Spleen (tissue), 11 donors: ENCODE data around the gene ZSCAN22. TPM values are rescaled to one million over a fixed set of nuclear protein-coding genes. Genes with fewer than 3 reads are reported as not detected.
A peak's percentile ranks its signal among the peaks of the same experiment; 100 is the strongest.

Experiments used
- DNase-seq: peaks from one replicate; pipeline ENCODE4 v3.0.0-alpha.2; 2020
- H3K27ac ChIP-seq, 8 donors: fragments of 200-600 bp; sonication (generic) in 7 of 8; 1 replicate in 4 of 8; 2 replicates in 4 of 8; pipeline versions ENCODE4 v1.5.0 to v1.8.0; 2016 to 2021; ENCODE audit warnings: inconsistent platforms in 4 of 8, mild to moderate bottlenecking in 4 of 8, moderate library complexity in 1 of 8
- H3K27me3 ChIP-seq, 7 donors: fragments of 200-600 bp; sonication (generic) in 6 of 7; replicated peaks in 1 of 7; 1 replicate in 4 of 7; 2 replicates in 3 of 7; pipeline versions ENCODE4 v1.5.0 to v1.8.0; 2016 to 2021; ENCODE audit warnings: inconsistent platforms in 3 of 7, mild to moderate bottlenecking in 1 of 7
- H3K36me3 ChIP-seq, 6 donors: fragments of 200-600 bp; sonication (generic) in 5 of 6; 1 replicate in 4 of 6; 2 replicates in 2 of 6; pipeline versions ENCODE4 v1.5.0 to v1.8.0; 2016 to 2021; ENCODE audit warnings: inconsistent platforms in 2 of 6
- H3K4me1 ChIP-seq, 6 donors: fragments of 200-600 bp; sonication (generic) in 5 of 6; 1 replicate in 3 of 6; 2 replicates in 3 of 6; pipeline versions ENCODE4 v1.5.0 to v1.8.0; 2016 to 2021; ENCODE audit warnings: inconsistent platforms in 3 of 6
- H3K4me3 ChIP-seq, 8 donors: fragments of 200-600 bp; sonication (generic) in 7 of 8; 1 replicate in 4 of 8; 2 replicates in 4 of 8; pipeline versions ENCODE4 v1.5.0 to v1.8.0; 2016 to 2021; ENCODE audit warnings: inconsistent platforms in 4 of 8, mild to moderate bottlenecking in 4 of 8, moderate library complexity in 2 of 8
- H3K9me3 ChIP-seq, 8 donors: fragments of 200-600 bp; sonication (generic) in 7 of 8; 1 replicate in 4 of 8; 2 replicates in 4 of 8; pipeline versions ENCODE4 v1.5.0 to v1.8.0; 2016 to 2021; ENCODE audit warnings: inconsistent platforms in 4 of 8
- CTCF ChIP-seq, 11 experiments: fragments of 200-600 bp in 7 of 11; fragments of 450-650 bp in 4 of 11; sonication (generic) in 4 of 11; IDR thresholded peaks in 8 of 11; conservative IDR thresholded peaks in 3 of 11; 1 replicate in 7 of 11; 2 replicates in 4 of 11; pipeline versions ENCODE4 v1.4.0 to v1.8.0; 2016 to 2021; ENCODE audit warnings: antibody characterized with exemption in 11 of 11, inconsistent platforms in 4 of 11, mild to moderate bottlenecking in 1 of 11
- POLR2A ChIP-seq, 3 donors: fragments of 450-650 bp; IDR thresholded peaks; one replicate each; pipeline ENCODE4 v1.5.1; 2017; ENCODE audit warnings: antibody characterized with exemption in 3 of 3, mild to moderate bottlenecking in 1 of 3
- POLR2AphosphoS5 ChIP-seq, 3 donors: sonication (generic); formaldehyde crosslinking; IDR thresholded peaks; one replicate each; pipeline ENCODE4 v1.5.1; 2017; ENCODE audit warnings: antibody characterized with exemption in 3 of 3
- WGBS, 5 donors: extraction: QIAGEN DNeasy Blood & Tissue Kit in 3 of 5; methylation state at CpG; one replicate each; pipeline versions ENCODE4 v1.1.5 to v1.1.7; 2013 to 2018; 5-methylcytosine and 5-hydroxymethylcytosine counted together
- intact Hi-C: fragments of 100-400 bp; cut with DNase I; formaldehyde crosslinking; loops from one replicate; pipeline ENCODE4 v1.15.0; 2023; ENCODE audit warnings: low total_unique reads
- polyA plus RNA-seq, 3 donors: library from polyadenylated mRNA; stranded (reverse); fragments of 200-250 nt; gene quantifications; one replicate each; pipeline ENCODE4 v1.2.1, GENCODE V29; 2013
- total RNA-seq, 7 donors: library from RNA; depleted of rRNA in 3 of 7; stranded (reverse); fragments of >200 nt in 3 of 7; fragmentation: NEBNext Ultra II Directional in 4 of 7; extraction: Animal tissue kit (Norgen Biotek cat#: 25700) in 4 of 7; gene quantifications; one replicate each; pipeline versions ENCODE4 v1.1.0 to v1.2.1, GENCODE V29; 2016 to 2021
- donor health status: healthy with polysubstance abuse.
- donor health status: DM: no; HTN: no; CAD: no; lungs with moderate emphysema.
- donor health status: DM: no; HTN: no; CAD: no.
- donor health status: Bipolar disorder and iron deficiency.
- donor health status: healthy.
- donor health status: DM: no; HTN: no; CAD: no.
- donor health status: DM: yes; HTN: yes; CAD: no.

ZSCAN22 gene
- total and polyA plus RNA-seq, 10 donors: 0.48 to 3.9 (median 3.0) TPM

- intact Hi-C loops: no loop called here
- DNase-seq: peak; percentile 100
- WGBS, 5 donors: 0 to 1% (median 0%) methylated on average over 21 to 74 of the region's 74 CpGs
- H3K27ac ChIP-seq: peak within 1 kb of the TSS; percentile 88 to 96 (median 92)
- H3K36me3 ChIP-seq: peaks cover 0 to under 1% (median 0%) of the 10 kb centered on the region in 6 donors
- peak within 1 kb of the TSS; percentile 60 to 95 (median 84) for H3K4me3 ChIP-seq
- TF ChIP-seq POLR2A (IDR thresholded peaks at IDR 0.05): peak in 1 of 3 donors; percentile 13
- TF ChIP-seq CTCF (IDR thresholded peaks at IDR 0.05 in 8 of 11, conservative IDR thresholded peaks at IDR 0.05 in 3 of 11): peak in 4 of 11 experiments; percentile 17 to 42 (median 34)
- TF ChIP-seq POLR2AphosphoS5 (IDR thresholded peaks at IDR 0.05): peak in 2 of 3 donors; percentile 83 to 95
- H3K9me3 ChIP-seq: no peaks in the 10 kb centered on the region
- H3K4me1 ChIP-seq: peaks cover 7 to 41% (median 31%) of the 10 kb centered on the region in 6 donors
- H3K27me3 ChIP-seq: peaks cover 0 to 4% (median 0%) of the 10 kb centered on the region in 7 donors
Measured at GRCh38 chr19:58362272-58362994, 35.6 kb downstream of the ZSCAN22 start, which contains the start of gene ZNF497. TSS of gene ZNF497 (minus strand) at chr19:58362751. CDS start at chr19:58357635, 5,116 bp downstream.

GRCh38 chr19:58364146-58364545 lies 37.4 kb downstream of the ZSCAN22 start:
- TF ChIP-seq POLR2AphosphoS5 (IDR thresholded peaks at IDR 0.05): no peak
- 26 to 42% (median 38%) methylated on average over 5 of the region's 5 CpGs for WGBS, 5 donors
- peaks cover 5 to 36% (median 24%) of the 10 kb centered on the region in 6 donors for H3K4me1 ChIP-seq
- H3K27me3 ChIP-seq: no peaks in the 10 kb centered on the region
- H3K36me3 ChIP-seq: peaks cover 0 to 18% (median 0%) of the 10 kb centered on the region in 6 donors
- intact Hi-C loops: no loop called here
- H3K9me3 ChIP-seq: no peaks in the 10 kb centered on the region
- DNase-seq: no peak
- H3K27ac ChIP-seq: no peak overlapping the region
- H3K4me3 ChIP-seq: no peak overlapping the region

- no peak overlapping the region for H3K4me3 ChIP-seq
- 89 to 93% (median 91%) methylated on average over 27 to 32 of the region's 32 CpGs for WGBS, 5 donors
- peaks cover 2 to 26% (median 17%) of the 10 kb centered on the region in 6 donors for H3K4me1 ChIP-seq
- H3K36me3 ChIP-seq: peaks cover 0 to 18% (median 0%) of the 10 kb centered on the region in 6 donors
- H3K27ac ChIP-seq: no peak overlapping the region
- no peaks in the 10 kb centered on the region for H3K27me3 ChIP-seq
- no peak for DNase-seq
- intact Hi-C loops: no loop called here
- no peak for TF ChIP-seq POLR2AphosphoS5 (IDR thresholded peaks at IDR 0.05)
- no peak for TF ChIP-seq CTCF (IDR thresholded peaks at IDR 0.05 in 8 of 11, conservative IDR thresholded peaks at IDR 0.05 in 3 of 11)
- TF ChIP-seq POLR2A (IDR thresholded peaks at IDR 0.05): no peak
- no peaks in the 10 kb centered on the region for H3K9me3 ChIP-seq
Measured at GRCh38 chr19:58366585-58367430, 40.0 kb downstream of the ZSCAN22 start.

- TF ChIP-seq CTCF (IDR thresholded peaks at IDR 0.05 in 8 of 11, conservative IDR thresholded peaks at IDR 0.05 in 3 of 11) (no peak), POLR2A (IDR thresholded peaks at IDR 0.05) (no peak), POLR2AphosphoS5 (IDR thresholded peaks at IDR 0.05) (no peak)
- H3K36me3 ChIP-seq: peaks cover 0 to 18% (median 0%) of the 10 kb centered on the region in 6 donors
- no peak for DNase-seq
- intact Hi-C loops: no loop called here
- H3K4me1 ChIP-seq: peaks cover 0 to 20% (median 14%) of the 10 kb centered on the region in 6 donors
- H3K27ac ChIP-seq: no peak overlapping the region
- no peaks in the 10 kb centered on the region for H3K9me3 ChIP-seq
- no peak overlapping the region for H3K4me3 ChIP-seq
- H3K27me3 ChIP-seq: no peaks in the 10 kb centered on the region
- WGBS, 5 donors: 77 to 92% (median 81%) methylated on average over 58 to 106 of the region's 106 CpGs
Measured at GRCh38 chr19:58367698-58368454, 41.1 kb downstream of the ZSCAN22 start.
